Liver (tissue), 9 donors: ENCODE data around the gene CDCA3. TPM values are rescaled to one million over a fixed set of nuclear protein-coding genes. Genes with fewer than 3 reads are reported as not detected.
"Not testable (repeated sequence)": the region's sequence is repeated elsewhere in the genome, so short reads cannot be mapped to it uniquely, and the experiment has no call there.

Source experiments
- DNase-seq: peaks from one replicate; pipeline ENCODE4 v3.0.0-alpha.2; 2017; ENCODE audit warnings: low spot score
- H3K27ac ChIP-seq, 2 donors: one replicate each; pipeline ENCODE4 v1.7.0; 2013; ENCODE audit warnings: inconsistent platforms in 2 of 2, low read length in 2 of 2, control low read depth in 1 of 2, low read depth in 1 of 2, mild to moderate bottlenecking in 1 of 2
- H3K27me3 ChIP-seq, 4 donors: one replicate each; pipeline versions ENCODE4 v1.6.1 to v1.7.0; 2013; ENCODE audit warnings: low read length in 3 of 4, inconsistent platforms in 1 of 4, mild to moderate bottlenecking in 1 of 4, moderate library complexity in 1 of 4; ENCODE audit not compliant: control insufficient read depth in 4 of 4, insufficient read depth in 4 of 4
- H3K36me3 ChIP-seq, 4 donors: one replicate each; pipeline versions ENCODE4 v1.6.1 to v1.7.0; 2013; ENCODE audit warnings: low read length in 3 of 4, mild to moderate bottlenecking in 3 of 4, low read depth in 1 of 4, moderate library complexity in 1 of 4; ENCODE audit not compliant: control insufficient read depth in 4 of 4, insufficient read depth in 3 of 4
- H3K4me1 ChIP-seq, 4 donors: one replicate each; pipeline versions ENCODE4 v1.6.1 to v1.7.0; 2013; ENCODE audit warnings: low read length in 3 of 4, mild to moderate bottlenecking in 3 of 4, moderate library complexity in 1 of 4; ENCODE audit not compliant: control insufficient read depth in 4 of 4, insufficient read depth in 4 of 4
- H3K4me3 ChIP-seq, 3 donors: one replicate each; pipeline versions ENCODE4 v1.6.1 to v1.7.0; 2013; ENCODE audit warnings: low read length in 3 of 3, control low read depth in 1 of 3, low read depth in 1 of 3, mild to moderate bottlenecking in 1 of 3
- H3K9ac ChIP-seq, 2 donors: one replicate each; pipeline ENCODE4 v1.7.0; 2013; ENCODE audit warnings: low read length in 2 of 2, mild to moderate bottlenecking in 2 of 2, moderate library complexity in 2 of 2, control low read depth in 1 of 2, low read depth in 1 of 2
- H3K9me3 ChIP-seq, 4 donors: one replicate each; pipeline versions ENCODE4 v1.6.1 to v1.7.0; 2013; ENCODE audit warnings: low read length in 3 of 4; ENCODE audit not compliant: control insufficient read depth in 4 of 4
- EGR1 ChIP-seq, 2 donors: IDR thresholded peaks; 2 replicates each; pipeline ENCODE4 v1.6.1; 2016 to 2018; ENCODE audit warnings: antibody characterized with exemption in 2 of 2, low read depth in 2 of 2
- GABPA ChIP-seq, 2 donors: IDR thresholded peaks in 1 of 2; conservative IDR thresholded peaks in 1 of 2; 2 replicates each; pipeline ENCODE4 v1.6.1; 2016; ENCODE audit warnings: antibody characterized with exemption in 2 of 2, mild to moderate bottlenecking in 1 of 2, moderate library complexity in 1 of 2
- MAX ChIP-seq: IDR thresholded peaks from 2 replicates; pipeline ENCODE4 v1.6.1; 2016; ENCODE audit warnings: antibody characterized with exemption
- RAD21 ChIP-seq, 2 donors: IDR thresholded peaks; 2 replicates each; pipeline ENCODE4 v1.6.1; 2016; ENCODE audit warnings: antibody characterized with exemption in 2 of 2, mild to moderate bottlenecking in 2 of 2
- SP1 ChIP-seq: IDR thresholded peaks from 2 replicates; pipeline ENCODE4 v1.6.1; 2018; ENCODE audit warnings: antibody characterized with exemption, mild to moderate bottlenecking
- TAF1 ChIP-seq: conservative IDR thresholded peaks from 2 replicates; pipeline ENCODE4 v1.6.1; 2016; ENCODE audit warnings: antibody characterized with exemption, mild to moderate bottlenecking
- YY1 ChIP-seq: IDR thresholded peaks from 2 replicates; pipeline ENCODE4 v1.6.1; 2016; ENCODE audit warnings: antibody characterized with exemption, mild to moderate bottlenecking
- WGBS: extraction: QIAGEN DNeasy Blood & Tissue Kit; methylation state at CpG from one replicate; pipeline ENCODE4 v1.1.7; 2013; 5-methylcytosine and 5-hydroxymethylcytosine counted together
- polyA plus RNA-seq, 2 donors: library from polyadenylated mRNA; stranded (reverse) in 1 of 2; unstranded in 1 of 2; fragments of 200-250 nt in 1 of 2; fragments of >200 nt in 1 of 2; fragmentation: Nextera tagmentation in 1 of 2; extraction: Ambion mirVana in 1 of 2; gene quantifications; one replicate each; pipeline versions ENCODE4 v1.2.1 to v1.2.3, GENCODE V29; 2013 to 2015
- total RNA-seq, 2 donors: library from RNA; depleted of rRNA; stranded (reverse); fragments of >200 nt; gene quantifications; one replicate each; pipeline ENCODE4 v1.2.3, GENCODE V29; 2014
- TF ChIP-seq, protein P1 (sequence below): IDR thresholded peaks from 2 replicates; pipeline ENCODE4 v1.6.1; 2016; ENCODE audit warnings: antibody characterized with exemption, mild to moderate bottlenecking
- TF ChIP-seq, protein P2 (sequence below): fragments of 150-350 bp; IDR thresholded peaks from 2 replicates; pipeline ENCODE4 v1.5.1; 2017; ENCODE audit warnings: improper control_type of control experiment, low read depth, low read length; ENCODE audit not compliant: missing input control
- donor health status: healthy.
- donor health status: healthy.
- donor health status: healthy.
- donor health status: healthy.
- donor health status: healthy.

CDCA3 gene
- total and polyA plus RNA-seq, 4 donors, result 0.25 to 26.0 (median 2.6) TPM

- TF ChIP-seq GABPA (IDR thresholded peaks at IDR 0.05 in 1 of 2, conservative IDR thresholded peaks at IDR 0.05 in 1 of 2) (no peak), RAD21 (IDR thresholded peaks at IDR 0.05) (peak; percentile 52 to 74), EGR1 (IDR thresholded peaks at IDR 0.05; ENCODE audit: low read depth in 2 of 2) (no peak), YY1 (peak; percentile 19), SP1 (peak; percentile 9)
- TF ChIP-seq, protein P1, sequence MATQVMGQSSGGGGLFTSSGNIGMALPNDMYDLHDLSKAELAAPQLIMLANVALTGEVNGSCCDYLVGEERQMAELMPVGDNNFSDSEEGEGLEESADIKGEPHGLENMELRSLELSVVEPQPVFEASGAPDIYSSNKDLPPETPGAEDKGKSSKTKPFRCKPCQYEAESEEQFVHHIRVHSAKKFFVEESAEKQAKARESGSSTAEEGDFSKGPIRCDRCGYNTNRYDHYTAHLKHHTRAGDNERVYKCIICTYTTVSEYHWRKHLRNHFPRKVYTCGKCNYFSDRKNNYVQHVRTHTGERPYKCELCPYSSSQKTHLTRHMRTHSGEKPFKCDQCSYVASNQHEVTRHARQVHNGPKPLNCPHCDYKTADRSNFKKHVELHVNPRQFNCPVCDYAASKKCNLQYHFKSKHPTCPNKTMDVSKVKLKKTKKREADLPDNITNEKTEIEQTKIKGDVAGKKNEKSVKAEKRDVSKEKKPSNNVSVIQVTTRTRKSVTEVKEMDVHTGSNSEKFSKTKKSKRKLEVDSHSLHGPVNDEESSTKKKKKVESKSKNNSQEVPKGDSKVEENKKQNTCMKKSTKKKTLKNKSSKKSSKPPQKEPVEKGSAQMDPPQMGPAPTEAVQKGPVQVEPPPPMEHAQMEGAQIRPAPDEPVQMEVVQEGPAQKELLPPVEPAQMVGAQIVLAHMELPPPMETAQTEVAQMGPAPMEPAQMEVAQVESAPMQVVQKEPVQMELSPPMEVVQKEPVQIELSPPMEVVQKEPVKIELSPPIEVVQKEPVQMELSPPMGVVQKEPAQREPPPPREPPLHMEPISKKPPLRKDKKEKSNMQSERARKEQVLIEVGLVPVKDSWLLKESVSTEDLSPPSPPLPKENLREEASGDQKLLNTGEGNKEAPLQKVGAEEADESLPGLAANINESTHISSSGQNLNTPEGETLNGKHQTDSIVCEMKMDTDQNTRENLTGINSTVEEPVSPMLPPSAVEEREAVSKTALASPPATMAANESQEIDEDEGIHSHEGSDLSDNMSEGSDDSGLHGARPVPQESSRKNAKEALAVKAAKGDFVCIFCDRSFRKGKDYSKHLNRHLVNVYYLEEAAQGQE, result no peak
- TF ChIP-seq, protein P2, sequence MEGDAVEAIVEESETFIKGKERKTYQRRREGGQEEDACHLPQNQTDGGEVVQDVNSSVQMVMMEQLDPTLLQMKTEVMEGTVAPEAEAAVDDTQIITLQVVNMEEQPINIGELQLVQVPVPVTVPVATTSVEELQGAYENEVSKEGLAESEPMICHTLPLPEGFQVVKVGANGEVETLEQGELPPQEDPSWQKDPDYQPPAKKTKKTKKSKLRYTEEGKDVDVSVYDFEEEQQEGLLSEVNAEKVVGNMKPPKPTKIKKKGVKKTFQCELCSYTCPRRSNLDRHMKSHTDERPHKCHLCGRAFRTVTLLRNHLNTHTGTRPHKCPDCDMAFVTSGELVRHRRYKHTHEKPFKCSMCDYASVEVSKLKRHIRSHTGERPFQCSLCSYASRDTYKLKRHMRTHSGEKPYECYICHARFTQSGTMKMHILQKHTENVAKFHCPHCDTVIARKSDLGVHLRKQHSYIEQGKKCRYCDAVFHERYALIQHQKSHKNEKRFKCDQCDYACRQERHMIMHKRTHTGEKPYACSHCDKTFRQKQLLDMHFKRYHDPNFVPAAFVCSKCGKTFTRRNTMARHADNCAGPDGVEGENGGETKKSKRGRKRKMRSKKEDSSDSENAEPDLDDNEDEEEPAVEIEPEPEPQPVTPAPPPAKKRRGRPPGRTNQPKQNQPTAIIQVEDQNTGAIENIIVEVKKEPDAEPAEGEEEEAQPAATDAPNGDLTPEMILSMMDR, result peak; percentile 90
- H3K27me3 ChIP-seq, result no peaks in the 10 kb centered on the region
- H3K27ac ChIP-seq, result peak overlapping the region; percentile 52 to 67
- peak; percentile 92 for DNase-seq
- H3K4me3 ChIP-seq, result peak overlapping the region; percentile 69 to 76 (median 75)
- H3K36me3 ChIP-seq, result peaks cover 4 to 12% (median 7%) of the 10 kb centered on the region in 4 donors
- H3K9me3 ChIP-seq, result no peaks in the 10 kb centered on the region
- peak overlapping the region; percentile 36 to 65 for H3K9ac ChIP-seq
- H3K4me1 ChIP-seq, result peaks cover 0 to 47% (median 34%) of the 10 kb centered on the region in 4 donors
- WGBS, result 2% methylated on average over 40 of the region's 40 CpGs
Measured at GRCh38 chr12:6872073-6873048, 21.3 kb upstream of the CDCA3 start.

- H3K27ac ChIP-seq, result no peak overlapping the region
- H3K27me3 ChIP-seq, result no peaks in the 10 kb centered on the region
- no peak overlapping the region for H3K4me3 ChIP-seq
- peaks cover 4 to 12% (median 7%) of the 10 kb centered on the region in 4 donors for H3K36me3 ChIP-seq
- H3K9me3 ChIP-seq, result no peaks in the 10 kb centered on the region
- peak overlapping the region in 1 of 2 donors; percentile 6 for H3K9ac ChIP-seq
- 77% methylated on average over 12 of the region's 12 CpGs for WGBS
- peaks cover 3 to 54% (median 42%) of the 10 kb centered on the region in 4 donors for H3K4me1 ChIP-seq
- DNase-seq, result peak; percentile 58
- no peak for TF ChIP-seq TAF1
- no peak for TF ChIP-seq MAX
Measured at GRCh38 chr12:6871052-6871957, 20.2 kb upstream of the CDCA3 start.

DNA sequence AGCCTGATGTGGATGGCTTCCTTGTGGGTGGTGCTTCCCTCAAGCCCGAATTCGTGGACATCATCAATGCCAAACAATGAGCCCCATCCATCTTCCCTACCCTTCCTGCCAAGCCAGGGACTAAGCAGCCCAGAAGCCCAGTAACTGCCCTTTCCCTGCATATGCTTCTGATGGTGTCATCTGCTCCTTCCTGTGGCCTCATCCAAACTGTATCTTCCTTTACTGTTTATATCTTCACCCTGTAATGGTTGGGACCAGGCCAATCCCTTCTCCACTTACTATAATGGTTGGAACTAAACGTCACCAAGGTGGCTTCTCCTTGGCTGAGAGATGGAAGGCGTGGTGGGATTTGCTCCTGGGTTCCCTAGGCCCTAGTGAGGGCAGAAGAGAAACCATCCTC, 19.2 kb upstream of the CDCA3 start:
- not testable (repeated sequence) for H3K27me3 ChIP-seq, H3K9me3 ChIP-seq, DNase-seq, H3K27ac ChIP-seq, H3K9ac ChIP-seq, H3K4me3 ChIP-seq
- WGBS, result 53% methylated on average over 4 of the region's 4 CpGs
- peaks cover 4 to 18% (median 9%) of the 10 kb centered on the region in 4 donors for H3K36me3 ChIP-seq
- H3K4me1 ChIP-seq, result peaks cover 3 to 54% (median 43%) of the 10 kb centered on the region in 4 donors
